HepG2 (cell line): ENCODE measurements around the gene SCARF1. TPM values are rescaled to one million over a fixed set of nuclear protein-coding genes. Genes with fewer than 3 reads are reported as not detected.
A peak's percentile ranks its signal among the peaks of the same experiment; 100 is the strongest.

Experiments used
- DPF2 ChIP-seq: sonication (generic); formaldehyde crosslinking; IDR thresholded peaks from 2 replicates; pipeline ENCODE4 v1.4.0; 2020; ENCODE audit warnings: mild to moderate bottlenecking, low read depth, missing genetic modification reagents, borderline replicate concordance
- DRAP1 ChIP-seq: IDR thresholded peaks from 2 replicates; pipeline ENCODE4 v1.6.1; 2016; ENCODE audit warnings: missing genetic modification reagents, missing compliant biosample characterization
- ETV5 ChIP-seq: IDR thresholded peaks from 2 replicates; pipeline ENCODE4 v1.6.1; 2018; ENCODE audit warnings: missing biosample characterization, missing genetic modification reagents, inconsistent platforms, borderline replicate concordance
- GABPA ChIP-seq, 2 experiments: IDR thresholded peaks; 2 replicates each; pipeline ENCODE4 v1.6.1; 2011 to 2016; ENCODE audit warnings: low read depth in 2 of 2, low read length in 1 of 2, missing biosample characterization in 1 of 2, missing genetic modification characterization in 1 of 2
- GTF3A ChIP-seq: sonication (generic); formaldehyde crosslinking; conservative IDR thresholded peaks from 2 replicates; pipeline ENCODE4 v1.4.0; 2020; ENCODE audit warnings: mild to moderate bottlenecking, missing genetic modification reagents
- HDAC1 ChIP-seq: sonication (generic); formaldehyde crosslinking; IDR thresholded peaks from 2 replicates; pipeline ENCODE4 v1.5.1; 2020; ENCODE audit warnings: mild to moderate bottlenecking, missing genetic modification reagents
- HNRNPL ChIP-seq: fragments of 200-400 bp; formaldehyde crosslinking; IDR thresholded peaks from 2 replicates; pipeline ENCODE4 v1.6.1; 2017; ENCODE audit warnings: mild to moderate bottlenecking, low read depth, low read length
- MIXL1 ChIP-seq: IDR thresholded peaks from 2 replicates; pipeline ENCODE4 v1.6.1; 2016
- MTA1 ChIP-seq: sonication (generic); formaldehyde crosslinking; IDR thresholded peaks from 2 replicates; pipeline ENCODE4 v1.4.0; 2020; ENCODE audit warnings: missing genetic modification reagents, mild to moderate bottlenecking, borderline replicate concordance
- MTF1 ChIP-seq: sonication (generic); formaldehyde crosslinking; IDR thresholded peaks from 2 replicates; pipeline ENCODE4 v1.5.0; 2020; ENCODE audit warnings: missing genetic modification reagents
- MYC ChIP-seq: sonication (generic); formaldehyde crosslinking; IDR thresholded peaks from 2 replicates; pipeline ENCODE4 v1.9.0; 2021; ENCODE audit warnings: missing genetic modification reagents, borderline replicate concordance
- SP5 ChIP-seq: IDR thresholded peaks from 2 replicates; pipeline ENCODE4 v1.6.1; 2016; ENCODE audit warnings: low read depth, borderline replicate concordance
- TEAD3 ChIP-seq: optimal IDR thresholded peaks from 2 replicates; pipeline ENCODE3; 2016; ENCODE audit warnings: borderline replicate concordance
- ZBTB38 ChIP-seq: sonication (generic); formaldehyde crosslinking; IDR thresholded peaks from 2 replicates; pipeline ENCODE4 v1.5.1; 2020; ENCODE audit warnings: mild to moderate bottlenecking, missing genetic modification reagents
- ZFP91 ChIP-seq: sonication (generic); formaldehyde crosslinking; IDR thresholded peaks from 2 replicates; pipeline ENCODE4 v1.9.0; 2022; ENCODE audit warnings: missing genetic modification reagents, mild to moderate bottlenecking, borderline replicate concordance
- polyA plus RNA-seq, 8 experiments: library from polyadenylated mRNA; depleted of rRNA in 3 of 8; stranded (reverse) in 7 of 8; unstranded in 1 of 8; fragments of >200 nt; fragmentation: Illumina TruSeq in 4 of 8; extraction: Trizol in 4 of 8; gene quantifications; 2 replicates each; pipeline versions ENCODE4 v1.2.1 to v1.2.3, GENCODE V29; 2011 to 2016; ENCODE audit warnings: low read depth in 4 of 8, missing spikeins in 1 of 8, mixed read lengths in 1 of 8; ENCODE audit not compliant: insufficient read depth in 1 of 8
- total RNA-seq, 5 experiments: library from RNA; depleted of rRNA; stranded (reverse); fragments of >200 nt; fragmentation: Illumina TruSeq; extraction: Trizol; gene quantifications; 2 replicates each; pipeline ENCODE4 v1.2.3, GENCODE V29; 2016; ENCODE audit warnings: low read depth in 1 of 5
- TF ChIP-seq, protein P1 (sequence below): sonication (generic); formaldehyde crosslinking; IDR thresholded peaks from 2 replicates; pipeline ENCODE4 v1.4.0; 2020; ENCODE audit warnings: mild to moderate bottlenecking, missing genetic modification reagents, borderline replicate concordance
- TF ChIP-seq, protein P2 (sequence below): sonication (generic); formaldehyde crosslinking; IDR thresholded peaks from 2 replicates; pipeline ENCODE4 v1.8.0; 2022; ENCODE audit warnings: missing genetic modification reagents, mild to moderate bottlenecking, moderate library complexity, borderline replicate concordance

Gene SCARF1
- total and polyA plus RNA-seq, 2 of the 13 experiments (the other 11 are each of a cell fraction or from before 2014, with no cell fraction given), result 0.24 to 0.71 TPM

- TF ChIP-seq, protein P1, sequence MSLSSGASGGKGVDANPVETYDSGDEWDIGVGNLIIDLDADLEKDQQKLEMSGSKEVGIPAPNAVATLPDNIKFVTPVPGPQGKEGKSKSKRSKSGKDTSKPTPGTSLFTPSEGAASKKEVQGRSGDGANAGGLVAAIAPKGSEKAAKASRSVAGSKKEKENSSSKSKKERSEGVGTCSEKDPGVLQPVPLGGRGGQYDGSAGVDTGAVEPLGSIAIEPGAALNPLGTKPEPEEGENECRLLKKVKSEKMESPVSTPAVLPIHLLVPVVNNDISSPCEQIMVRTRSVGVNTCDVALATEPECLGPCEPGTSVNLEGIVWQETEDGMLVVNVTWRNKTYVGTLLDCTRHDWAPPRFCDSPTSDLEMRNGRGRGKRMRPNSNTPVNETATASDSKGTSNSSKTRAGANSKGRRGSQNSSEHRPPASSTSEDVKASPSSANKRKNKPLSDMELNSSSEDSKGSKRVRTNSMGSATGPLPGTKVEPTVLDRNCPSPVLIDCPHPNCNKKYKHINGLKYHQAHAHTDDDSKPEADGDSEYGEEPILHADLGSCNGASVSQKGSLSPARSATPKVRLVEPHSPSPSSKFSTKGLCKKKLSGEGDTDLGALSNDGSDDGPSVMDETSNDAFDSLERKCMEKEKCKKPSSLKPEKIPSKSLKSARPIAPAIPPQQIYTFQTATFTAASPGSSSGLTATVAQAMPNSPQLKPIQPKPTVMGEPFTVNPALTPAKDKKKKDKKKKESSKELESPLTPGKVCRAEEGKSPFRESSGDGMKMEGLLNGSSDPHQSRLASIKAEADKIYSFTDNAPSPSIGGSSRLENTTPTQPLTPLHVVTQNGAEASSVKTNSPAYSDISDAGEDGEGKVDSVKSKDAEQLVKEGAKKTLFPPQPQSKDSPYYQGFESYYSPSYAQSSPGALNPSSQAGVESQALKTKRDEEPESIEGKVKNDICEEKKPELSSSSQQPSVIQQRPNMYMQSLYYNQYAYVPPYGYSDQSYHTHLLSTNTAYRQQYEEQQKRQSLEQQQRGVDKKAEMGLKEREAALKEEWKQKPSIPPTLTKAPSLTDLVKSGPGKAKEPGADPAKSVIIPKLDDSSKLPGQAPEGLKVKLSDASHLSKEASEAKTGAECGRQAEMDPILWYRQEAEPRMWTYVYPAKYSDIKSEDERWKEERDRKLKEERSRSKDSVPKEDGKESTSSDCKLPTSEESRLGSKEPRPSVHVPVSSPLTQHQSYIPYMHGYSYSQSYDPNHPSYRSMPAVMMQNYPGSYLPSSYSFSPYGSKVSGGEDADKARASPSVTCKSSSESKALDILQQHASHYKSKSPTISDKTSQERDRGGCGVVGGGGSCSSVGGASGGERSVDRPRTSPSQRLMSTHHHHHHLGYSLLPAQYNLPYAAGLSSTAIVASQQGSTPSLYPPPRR (CRISPR knock-in tag), result peak; percentile 40; the same call in 1 of the 2 replicates
- TF ChIP-seq HNRNPL (peak; percentile 55; the same call in 1 of the 2 replicates), ETV5 (CRISPR knock-in tag) (peak; percentile 95), GTF3A (CRISPR knock-in tag) (no peak), TEAD3 (CRISPR knock-in tag) (peak; percentile 53), MTA1 (CRISPR knock-in tag) (peak; percentile 39; the same call in 1 of the 2 replicates), HDAC1 (CRISPR knock-in tag) (peak; percentile 43; the same call in 1 of the 2 replicates), MYC (CRISPR knock-in tag) (peak; percentile 38; the same call in 1 of the 2 replicates), DRAP1 (CRISPR knock-in tag) (no peak), ZBTB38 (CRISPR knock-in tag) (peak; percentile 74), MIXL1 (CRISPR knock-in tag) (no peak), DPF2 (CRISPR knock-in tag) (peak; percentile 61; the same call in 1 of the 2 replicates), SP5 (CRISPR knock-in tag) (peak; percentile 42; the same call in 1 of the 2 replicates), GABPA (IDR thresholded peaks at IDR 0.05; ENCODE audit: low read depth, low read length) (no peak), GABPA (CRISPR knock-in tag; IDR thresholded peaks at IDR 0.05; ENCODE audit: low read depth) (peak; percentile 54), MTF1 (no peak), ZFP91 (CRISPR knock-in tag) (no peak; the same call in 1 of the 2 replicates)
- TF ChIP-seq, protein P2, sequence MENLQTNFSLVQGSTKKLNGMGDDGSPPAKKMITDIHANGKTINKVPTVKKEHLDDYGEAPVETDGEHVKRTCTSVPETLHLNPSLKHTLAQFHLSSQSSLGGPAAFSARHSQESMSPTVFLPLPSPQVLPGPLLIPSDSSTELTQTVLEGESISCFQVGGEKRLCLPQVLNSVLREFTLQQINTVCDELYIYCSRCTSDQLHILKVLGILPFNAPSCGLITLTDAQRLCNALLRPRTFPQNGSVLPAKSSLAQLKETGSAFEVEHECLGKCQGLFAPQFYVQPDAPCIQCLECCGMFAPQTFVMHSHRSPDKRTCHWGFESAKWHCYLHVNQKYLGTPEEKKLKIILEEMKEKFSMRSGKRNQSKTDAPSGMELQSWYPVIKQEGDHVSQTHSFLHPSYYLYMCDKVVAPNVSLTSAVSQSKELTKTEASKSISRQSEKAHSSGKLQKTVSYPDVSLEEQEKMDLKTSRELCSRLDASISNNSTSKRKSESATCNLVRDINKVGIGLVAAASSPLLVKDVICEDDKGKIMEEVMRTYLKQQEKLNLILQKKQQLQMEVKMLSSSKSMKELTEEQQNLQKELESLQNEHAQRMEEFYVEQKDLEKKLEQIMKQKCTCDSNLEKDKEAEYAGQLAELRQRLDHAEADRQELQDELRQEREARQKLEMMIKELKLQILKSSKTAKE, result peak; percentile 65; the same call in 1 of the 2 replicates
Observed at GRCh38 chr17:1592751-1593629, 52.5 kb downstream of the SCARF1 start (continued).
